HG03025 (cell line): ENCODE data around the gene VIPR1.
"Not testable (repeated sequence)": the region's sequence is repeated elsewhere in the genome, so short reads cannot be mapped to it uniquely, and the experiment has no call there.

Source experiments
- ATAC-seq: cut with Tn5 transposase; IDR thresholded peaks from one replicate; pipeline ENCODE4 v1.9.1; 2021; ENCODE audit warnings: mild to moderate bottlenecking, moderate library complexity; ENCODE audit not compliant: unreplicated experiment, low FRiP score

Gene VIPR1

DNA sequence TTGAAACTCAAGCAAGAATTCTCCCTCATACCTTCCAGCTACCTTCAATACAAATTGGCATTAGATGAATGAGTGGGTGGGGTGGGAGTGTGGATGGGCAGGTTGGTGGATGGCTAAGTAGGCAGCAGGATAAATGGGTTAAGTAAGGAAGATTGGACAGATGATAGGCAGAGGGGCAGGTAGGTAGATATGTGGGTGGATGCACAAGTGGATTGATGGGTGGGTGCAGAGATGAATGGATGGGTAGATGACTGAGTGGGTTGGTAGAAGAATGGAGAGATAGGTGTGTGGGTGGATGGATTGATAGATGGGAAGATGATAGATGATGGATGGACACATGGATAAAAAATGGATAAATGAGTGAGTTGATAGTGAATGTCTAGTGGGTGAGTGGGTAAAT, 27.6 kb downstream of the VIPR1 start:
- ATAC-seq, result no peak

DNA sequence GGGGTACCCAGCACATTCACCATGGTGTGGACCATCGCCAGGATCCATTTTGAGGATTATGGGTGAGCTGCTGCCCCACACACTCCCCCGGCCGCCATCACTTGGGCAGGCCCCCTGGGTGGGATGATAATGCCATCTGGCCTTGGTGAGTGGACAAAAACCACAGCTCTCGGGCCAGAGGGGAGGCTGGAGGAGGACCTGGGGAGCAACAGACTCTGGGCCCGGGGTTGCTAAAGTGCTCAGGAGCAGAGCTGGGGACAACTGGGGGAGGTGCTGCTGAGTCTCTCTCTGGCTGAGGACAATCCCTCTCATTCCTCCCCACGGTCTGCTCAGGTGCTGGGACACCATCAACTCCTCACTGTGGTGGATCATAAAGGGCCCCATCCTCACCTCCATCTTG, 29.0 kb downstream of the VIPR1 start:
- no peak for ATAC-seq

DNA sequence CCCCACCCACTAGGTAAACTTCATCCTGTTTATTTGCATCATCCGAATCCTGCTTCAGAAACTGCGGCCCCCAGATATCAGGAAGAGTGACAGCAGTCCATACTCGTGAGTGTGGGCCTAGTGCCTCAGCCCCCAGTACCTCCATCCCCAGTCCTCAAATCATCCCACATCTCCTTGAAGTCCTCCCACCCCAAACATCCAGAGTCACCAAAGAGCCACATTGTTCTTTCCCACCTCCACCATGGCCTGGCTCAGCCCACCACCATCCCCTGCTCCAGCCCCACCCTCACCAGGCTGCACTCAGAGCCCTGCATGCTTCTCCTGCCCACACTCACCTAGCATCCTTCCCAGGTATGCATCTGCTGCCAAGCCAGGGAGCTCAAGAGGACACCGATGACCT, 29.8 kb downstream of the VIPR1 start:
- ATAC-seq, result no peak

DNA sequence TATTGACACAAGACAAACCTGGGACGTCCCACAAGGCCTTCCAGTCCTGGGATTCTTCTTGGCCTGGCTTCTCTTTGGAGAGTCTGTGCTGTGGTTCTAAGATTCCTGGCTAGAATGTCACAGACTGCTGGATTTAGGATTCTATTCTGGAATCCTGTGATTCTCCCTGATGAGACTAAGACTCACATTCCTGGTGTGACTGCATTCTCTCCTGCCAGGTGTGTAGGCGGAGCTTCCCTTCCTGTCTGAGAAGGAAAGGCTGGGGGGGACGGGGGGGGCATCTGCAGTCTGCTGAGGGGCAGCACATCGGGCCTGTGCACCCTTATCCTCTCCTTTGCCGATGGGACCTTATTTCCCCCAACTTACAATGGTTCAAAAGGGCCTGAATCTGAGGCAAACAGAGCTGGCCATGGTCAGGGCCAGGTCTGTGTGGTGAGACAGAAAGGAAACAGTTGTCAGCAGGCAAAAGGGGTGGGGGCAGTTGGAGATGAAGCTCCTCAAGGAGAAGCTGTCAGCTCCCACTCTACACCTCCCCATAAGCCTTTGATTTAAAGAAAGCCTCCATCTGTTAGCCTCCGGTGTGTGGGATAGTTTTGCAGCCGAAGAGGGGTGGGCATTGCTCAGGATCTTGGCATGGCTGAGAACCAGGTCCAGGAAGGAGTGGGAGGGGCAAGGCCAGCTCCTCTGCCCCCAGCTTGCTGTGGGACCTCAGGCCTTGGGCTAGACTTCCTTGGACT, 30.9 kb downstream of the VIPR1 start:
- no peak for ATAC-seq

DNA sequence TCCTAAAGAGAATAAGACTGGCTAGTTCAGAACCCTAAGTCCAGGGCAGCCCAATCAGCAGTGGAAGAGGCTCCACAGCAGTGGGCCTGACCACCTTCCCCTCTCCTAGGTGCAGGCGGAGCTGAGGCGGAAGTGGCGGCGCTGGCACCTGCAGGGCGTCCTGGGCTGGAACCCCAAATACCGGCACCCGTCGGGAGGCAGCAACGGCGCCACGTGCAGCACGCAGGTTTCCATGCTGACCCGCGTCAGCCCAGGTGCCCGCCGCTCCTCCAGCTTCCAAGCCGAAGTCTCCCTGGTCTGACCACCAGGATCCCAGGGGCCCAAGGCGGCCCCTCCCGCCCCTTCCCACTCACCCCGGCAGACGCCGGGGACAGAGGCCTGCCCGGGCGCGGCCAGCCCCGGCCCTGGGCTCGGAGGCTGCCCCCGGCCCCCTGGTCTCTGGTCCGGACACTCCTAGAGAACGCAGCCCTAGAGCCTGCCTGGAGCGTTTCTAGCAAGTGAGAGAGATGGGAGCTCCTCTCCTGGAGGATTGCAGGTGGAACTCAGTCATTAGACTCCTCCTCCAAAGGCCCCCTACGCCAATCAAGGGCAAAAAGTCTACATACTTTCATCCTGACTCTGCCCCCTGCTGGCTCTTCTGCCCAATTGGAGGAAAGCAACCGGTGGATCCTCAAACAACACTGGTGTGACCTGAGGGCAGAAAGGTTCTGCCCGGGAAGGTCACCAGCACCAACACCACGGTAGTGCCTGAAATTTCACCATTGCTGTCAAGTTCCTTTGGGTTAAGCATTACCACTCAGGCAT, 33.7 kb downstream of the VIPR1 start:
- ATAC-seq, result no peak

DNA sequence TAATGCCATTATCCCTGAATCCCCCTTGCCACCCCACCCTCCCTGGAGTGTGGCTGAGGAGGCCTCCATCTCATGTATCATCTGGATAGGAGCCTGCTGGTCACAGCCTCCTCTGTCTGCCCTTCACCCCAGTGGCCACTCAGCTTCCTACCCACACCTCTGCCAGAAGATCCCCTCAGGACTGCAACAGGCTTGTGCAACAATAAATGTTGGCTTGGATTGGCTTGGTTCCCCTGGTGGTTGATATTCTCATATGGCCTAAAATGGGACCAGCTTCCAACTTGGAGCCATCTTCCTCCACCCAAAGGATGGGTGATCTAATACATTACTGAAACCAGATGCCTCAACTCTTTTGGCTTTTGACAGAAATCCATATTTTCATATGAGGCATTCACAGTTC, 34.9 kb downstream of the VIPR1 start:
- ATAC-seq, result no peak

DNA sequence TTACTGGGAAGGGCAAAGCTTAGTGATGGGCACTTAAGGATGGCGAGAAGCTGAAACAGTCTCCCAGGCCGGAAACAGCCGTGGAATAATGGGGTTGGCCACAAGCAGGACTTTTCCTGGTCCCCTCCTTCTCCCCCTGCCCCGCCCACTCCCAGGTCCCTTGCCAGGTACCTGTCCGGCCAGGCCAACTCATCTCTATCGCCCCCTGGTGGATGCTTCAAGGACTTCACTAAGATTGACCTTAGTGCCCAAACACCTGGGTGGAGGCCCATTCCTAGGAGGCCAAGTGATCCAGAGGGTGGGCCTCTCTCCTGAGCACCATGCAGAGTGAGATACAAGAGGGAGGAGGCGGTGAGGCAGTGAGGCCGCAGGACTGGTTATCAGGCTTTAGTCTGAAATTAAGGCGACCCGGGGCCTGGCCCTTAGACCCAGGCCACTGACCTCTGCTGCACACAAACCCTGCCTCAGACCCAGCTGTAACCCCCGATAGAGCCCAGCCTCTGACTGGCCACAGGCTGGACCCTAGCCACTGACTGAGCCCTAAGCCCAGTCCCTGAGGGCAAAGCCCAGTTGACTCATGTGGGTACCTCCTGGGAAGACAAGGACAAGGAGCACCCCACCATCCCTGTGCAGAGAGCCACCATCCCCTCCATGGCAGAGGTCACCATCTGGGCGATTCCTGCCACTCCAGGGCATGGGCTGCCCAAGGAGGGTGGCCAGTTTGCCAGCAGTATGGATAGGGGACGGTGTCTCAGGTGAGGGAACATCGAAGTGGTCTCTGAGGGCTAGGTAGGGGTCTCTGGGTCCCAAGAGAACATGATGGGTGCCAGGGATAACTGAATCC, 37.6 kb downstream of the VIPR1 start:
- no peak for ATAC-seq

DNA sequence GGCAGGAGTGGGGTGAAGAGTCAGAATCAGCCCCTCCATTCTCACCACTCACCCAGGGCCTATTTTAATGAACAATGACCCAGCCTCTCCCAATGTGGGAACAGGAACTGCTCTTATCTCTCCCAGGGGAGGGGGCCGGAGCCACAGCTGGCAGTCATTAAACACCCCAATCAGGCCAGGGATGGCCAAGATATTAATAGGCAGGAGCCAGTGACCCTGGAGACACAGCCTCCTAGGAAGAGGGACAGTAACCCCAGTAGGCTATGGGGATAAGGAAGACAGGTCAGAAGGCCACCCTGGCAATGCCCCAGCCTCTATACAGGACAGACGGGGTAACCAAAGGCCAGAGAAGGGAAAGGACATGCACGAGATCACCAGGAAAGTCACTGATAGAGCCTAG, 38.6 kb downstream of the VIPR1 start:
- no peak for ATAC-seq

DNA sequence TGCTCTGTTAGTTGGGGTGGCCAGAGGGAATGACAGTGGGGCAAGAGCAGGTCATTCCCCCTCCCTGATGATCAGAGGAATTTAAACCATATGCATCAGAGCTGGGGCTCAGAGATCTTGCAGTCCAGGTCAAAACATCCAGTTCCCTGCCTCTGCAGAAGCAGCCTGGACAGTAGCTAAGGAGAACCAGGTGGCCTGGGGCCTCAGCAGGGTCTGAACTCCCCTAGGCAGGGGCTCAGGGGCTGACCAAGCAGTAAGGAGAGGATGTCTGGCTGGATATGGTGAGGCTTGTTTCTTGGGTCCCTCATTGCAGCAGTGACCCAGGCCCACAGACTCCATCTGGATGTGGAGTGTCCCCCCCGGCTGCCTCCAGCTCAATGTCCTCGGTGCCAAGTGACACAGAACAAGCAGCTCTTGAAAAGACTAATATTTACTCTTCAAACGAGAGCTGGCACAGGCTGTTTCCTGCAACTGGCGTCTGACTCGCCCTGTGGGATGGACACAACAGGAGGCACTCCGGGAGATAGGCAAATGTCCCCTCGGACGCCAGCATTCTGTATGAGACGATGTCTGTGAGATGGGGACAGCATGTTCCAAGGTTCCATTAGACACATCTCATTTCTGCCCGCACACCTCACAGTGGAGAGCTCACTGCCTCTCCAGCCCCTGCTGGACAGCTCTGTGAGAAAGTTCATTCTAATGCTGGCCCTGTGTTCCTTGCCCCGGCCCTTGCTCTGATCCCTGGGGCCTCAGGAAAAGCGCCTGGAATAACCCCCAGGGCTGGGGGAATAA, 42.2 kb downstream of the VIPR1 start:
- no peak for ATAC-seq

DNA sequence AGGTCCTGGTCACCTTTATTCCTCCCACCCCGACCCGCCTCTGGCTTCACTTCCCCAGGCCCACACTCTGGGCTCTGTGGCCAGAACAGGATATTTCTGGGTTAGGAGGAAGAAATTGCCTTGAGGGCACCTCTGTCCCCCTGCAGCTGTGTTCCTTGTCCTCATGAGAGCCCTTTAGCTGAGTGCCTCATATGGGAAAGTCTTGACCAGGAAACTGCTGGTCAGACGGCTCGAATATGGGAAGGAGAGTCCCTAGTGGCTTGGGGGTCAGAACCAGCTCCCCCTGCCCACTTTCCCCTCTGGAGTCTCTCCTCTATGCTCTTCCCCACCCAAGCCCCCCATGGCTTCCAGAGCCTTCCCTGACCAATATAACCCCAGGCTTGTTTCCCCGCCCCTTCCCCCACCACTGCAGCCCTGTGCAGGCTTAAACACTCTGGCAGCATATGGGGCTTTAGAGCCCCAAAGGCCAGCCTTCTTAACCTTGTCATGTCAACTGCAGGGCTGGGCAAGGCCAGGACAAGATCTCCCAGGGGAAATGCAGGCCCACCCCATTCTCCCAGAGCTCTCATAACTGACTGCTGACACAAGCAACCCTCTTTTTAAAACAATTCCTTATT, 42.9 kb downstream of the VIPR1 start:
- no peak for ATAC-seq

DNA sequence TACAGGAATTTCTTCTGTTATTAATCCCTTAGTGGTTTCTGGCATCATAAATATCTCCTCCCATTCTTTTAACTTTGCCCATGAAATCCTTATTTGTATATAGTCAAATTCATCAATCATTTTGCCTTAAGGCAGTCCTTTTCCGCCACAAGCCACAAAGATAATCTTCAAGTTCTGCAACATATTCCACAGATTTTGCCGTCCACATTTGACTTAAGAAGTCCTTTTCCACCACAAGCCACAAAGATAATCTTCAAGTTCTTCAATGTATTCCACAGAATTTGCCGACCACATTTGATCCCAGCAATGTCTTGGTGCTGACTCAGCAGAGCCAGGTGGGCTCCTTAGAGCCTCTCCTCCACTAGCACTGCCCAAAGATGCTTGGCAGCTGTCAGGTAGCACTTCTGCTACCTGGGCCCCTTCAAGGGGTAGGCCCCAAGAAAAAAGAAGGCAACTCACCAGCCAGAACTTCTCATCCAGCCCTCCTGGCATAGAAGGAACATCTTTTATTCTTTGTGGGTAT, 44.3 kb downstream of the VIPR1 start:
- no peak for ATAC-seq

DNA sequence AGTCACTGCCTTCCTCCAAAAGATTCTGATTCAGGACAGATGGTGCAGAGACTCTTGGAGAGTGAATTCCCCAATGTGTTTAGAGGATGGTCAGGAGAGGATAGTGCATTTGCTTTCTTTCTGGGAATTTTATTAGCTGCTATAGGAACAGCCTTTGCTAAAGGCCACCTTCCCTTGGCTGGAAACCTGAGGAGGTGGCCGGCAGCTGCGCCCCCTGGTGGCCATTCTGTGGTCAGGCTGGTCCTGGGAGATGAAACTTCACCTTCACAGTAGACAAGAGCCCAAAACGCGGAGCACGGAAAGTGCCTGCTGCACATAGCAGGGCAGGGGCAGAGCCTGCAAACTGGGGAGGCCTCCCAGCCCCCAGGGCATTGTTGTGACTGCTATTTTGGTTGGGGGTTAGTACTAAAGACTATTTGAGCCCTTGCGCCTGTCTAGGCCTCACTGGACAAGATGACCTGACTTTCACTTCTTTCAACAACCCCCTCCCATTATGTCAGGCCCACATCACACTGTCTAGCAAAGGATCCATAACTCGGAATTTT, 45.0 kb downstream of the VIPR1 start:
- peak; percentile 64 for ATAC-seq

DNA sequence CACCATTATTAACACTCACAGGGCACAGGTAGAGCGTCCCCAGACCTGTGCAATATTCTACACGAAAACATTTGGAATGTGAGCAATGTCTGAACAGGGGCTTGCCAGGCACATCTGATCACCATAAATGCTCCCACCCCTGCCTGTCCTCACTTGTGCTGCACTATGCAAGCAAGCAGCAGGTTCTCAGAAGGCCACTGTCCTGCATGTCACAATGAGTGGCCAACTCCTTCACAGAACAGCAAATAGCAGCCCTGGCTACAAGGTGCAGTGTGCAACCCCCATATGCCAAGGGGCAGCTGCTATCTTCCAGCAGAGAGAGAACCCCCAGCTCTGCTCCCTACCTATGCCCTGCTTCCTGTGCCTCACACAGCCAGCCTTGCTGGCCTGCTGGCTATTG, 46.7 kb downstream of the VIPR1 start:
- no peak for ATAC-seq

DNA sequence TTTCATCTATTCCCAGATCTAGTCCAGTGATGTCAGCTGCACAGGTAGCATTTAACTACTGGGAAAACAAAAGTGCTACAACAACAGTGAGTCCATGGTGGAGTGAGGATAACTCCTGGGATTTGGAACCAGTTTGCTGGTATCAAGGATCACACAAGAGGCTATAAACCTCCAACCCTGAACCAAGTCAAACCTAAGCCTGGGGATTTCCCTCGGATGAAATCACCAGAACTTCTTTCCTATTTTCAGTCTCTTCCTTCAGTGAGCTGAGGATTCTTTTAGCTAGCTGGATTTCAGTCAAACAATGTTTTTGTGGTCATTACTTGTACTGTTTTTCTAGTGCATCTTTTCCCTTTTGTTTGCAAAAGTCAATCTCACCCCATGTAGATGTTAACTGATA, 47.8 kb downstream of the VIPR1 start:
- ATAC-seq, result no peak

DNA sequence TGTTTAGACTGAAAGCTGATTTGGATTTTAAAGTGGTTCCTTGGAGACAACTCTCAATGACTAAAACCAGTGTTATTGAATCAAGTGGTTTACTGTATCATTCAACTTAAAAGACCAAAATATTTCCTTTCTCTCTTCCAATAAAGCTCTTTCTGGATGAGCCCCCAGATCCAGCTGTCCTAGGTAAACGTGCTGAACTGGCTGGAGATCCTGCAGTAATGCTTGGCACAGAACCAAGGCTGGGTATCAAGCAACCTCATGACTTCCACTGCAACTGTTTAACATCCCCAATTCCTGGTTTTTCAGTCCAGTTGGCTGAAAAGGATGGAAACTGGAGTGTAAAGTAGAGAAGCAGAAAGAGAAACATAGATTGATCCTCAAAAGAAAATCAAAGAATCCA, 50.4 kb downstream of the VIPR1 start:
- no peak for ATAC-seq

DNA sequence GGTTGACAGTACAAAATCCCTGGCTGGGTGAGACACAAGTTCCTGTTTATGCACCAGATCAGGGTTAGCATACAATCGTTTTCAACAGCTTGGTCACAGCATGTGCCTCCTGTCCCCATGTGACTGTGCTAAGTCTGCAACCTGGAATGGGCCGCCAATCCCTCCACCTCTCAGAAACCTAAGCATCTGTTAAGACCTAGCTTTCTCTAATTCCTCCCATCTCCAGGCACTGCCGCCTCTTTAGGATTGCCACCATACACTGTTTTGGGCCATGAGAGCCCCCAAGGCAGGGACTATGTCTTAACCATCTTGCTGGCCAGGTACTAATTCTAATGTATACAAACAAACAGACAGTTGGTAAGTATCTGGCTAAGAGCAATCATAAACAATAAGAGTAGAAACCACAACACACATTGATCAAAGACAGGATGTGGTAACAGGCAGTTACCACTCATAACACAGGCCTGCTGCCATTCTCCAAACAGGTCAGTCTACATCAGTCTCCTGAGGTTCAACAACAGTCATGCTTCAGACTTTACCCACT, 53.7 kb downstream of the VIPR1 start:
- ATAC-seq, result no peak

DNA sequence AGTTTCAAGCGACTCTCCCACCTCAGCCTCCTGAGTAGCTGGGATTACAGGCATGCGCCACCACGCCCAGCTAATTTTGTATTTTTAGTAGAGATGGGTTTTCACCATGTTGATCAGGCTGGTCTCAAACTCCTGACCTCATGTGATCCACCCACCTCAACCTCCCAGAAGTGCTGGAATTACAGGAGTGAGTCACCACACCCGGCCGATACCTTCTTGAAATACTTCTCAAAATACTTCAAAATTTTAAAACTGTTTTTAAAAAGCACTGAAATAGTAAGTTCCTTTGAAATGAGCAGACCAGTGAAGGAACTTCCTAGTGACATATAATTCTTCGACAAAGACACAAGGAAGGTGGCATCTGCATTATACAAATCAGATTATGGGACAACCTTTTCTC, 54.4 kb downstream of the VIPR1 start:
- not testable (repeated sequence) for ATAC-seq

DNA sequence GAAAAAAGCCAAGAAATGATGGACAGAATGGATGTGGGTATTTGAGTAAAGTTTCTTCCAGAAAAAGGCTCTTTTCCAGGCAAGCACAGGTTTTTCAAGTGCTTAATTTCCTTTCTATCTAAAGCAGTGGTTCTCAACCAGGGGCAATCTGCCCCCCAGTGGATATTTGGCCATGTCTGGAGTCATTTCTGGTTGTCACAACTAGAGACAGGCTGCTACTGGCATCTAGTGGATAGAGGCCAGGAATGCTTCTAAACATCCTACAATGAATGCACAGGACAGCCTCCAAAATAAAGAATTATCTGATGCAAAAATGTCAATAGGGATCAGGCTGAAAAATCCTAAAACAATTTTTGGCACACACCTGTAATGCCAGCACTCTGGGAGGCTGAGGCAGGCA, 55.4 kb downstream of the VIPR1 start:
- ATAC-seq, result no peak
